Muscle layer of colon (tissue), 2 donors: ENCODE results near the gene STXBP5.

ENCODE experiments used
- H3K27ac ChIP-seq: one replicate; pipeline ENCODE4 v1.7.0; 2013; ENCODE audit warnings: low read depth, mild to moderate bottlenecking, low read length, moderate library complexity
- H3K27me3 ChIP-seq, 2 donors: one replicate each; pipeline ENCODE4 v1.7.0; 2013; ENCODE audit warnings: low read length in 2 of 2, mild to moderate bottlenecking in 2 of 2; ENCODE audit not compliant: insufficient read depth in 2 of 2, control insufficient read depth in 1 of 2
- H3K36me3 ChIP-seq: one replicate; pipeline ENCODE4 v1.7.0; 2013; ENCODE audit warnings: mild to moderate bottlenecking, low read length; ENCODE audit not compliant: insufficient read depth
- H3K4me1 ChIP-seq: one replicate; pipeline ENCODE4 v1.7.0; 2013; ENCODE audit warnings: mild to moderate bottlenecking, low read length; ENCODE audit not compliant: insufficient read depth
- H3K4me3 ChIP-seq, 2 donors: one replicate each; pipeline ENCODE4 v1.7.0; 2013; ENCODE audit warnings: low read length in 2 of 2, low read depth in 1 of 2, mild to moderate bottlenecking in 1 of 2, moderate library complexity in 1 of 2
- H3K9ac ChIP-seq: one replicate; pipeline ENCODE4 v1.7.0; 2013; ENCODE audit warnings: low read length
- H3K9me3 ChIP-seq: one replicate; pipeline ENCODE4 v1.7.0; 2013; ENCODE audit warnings: mild to moderate bottlenecking, low read length
- donor health status: abdominal sarcoma.
- donor health status: Adenocarcinoma of cecum.

The STXBP5 gene

DNA sequence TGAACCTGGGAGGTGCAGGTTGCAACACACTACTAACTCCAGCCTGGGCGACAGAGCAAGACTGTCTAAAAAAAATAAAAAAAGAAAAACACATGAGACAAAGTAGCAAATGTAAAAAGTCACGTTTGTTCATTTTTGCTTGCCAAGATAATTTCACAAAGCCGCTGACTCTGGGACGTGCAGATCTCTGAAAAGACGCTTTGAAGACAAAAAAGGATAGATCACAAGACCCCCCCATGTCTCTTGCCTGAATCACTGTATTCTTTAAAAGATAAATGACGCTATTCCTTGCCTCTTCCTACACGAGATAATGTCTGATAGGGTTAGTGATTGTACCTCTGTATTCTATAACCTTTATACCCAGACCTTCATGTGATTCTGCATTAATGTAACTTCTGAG, 23.3 kb upstream of the STXBP5 start:
- H3K4me3 ChIP-seq, result no peak overlapping the region
- no peaks in the 10 kb centered on the region for H3K36me3 ChIP-seq
- H3K9me3 ChIP-seq, result no peaks in the 10 kb centered on the region
- no peak overlapping the region for H3K9ac ChIP-seq
- H3K27ac ChIP-seq, result no peak overlapping the region
- H3K4me1 ChIP-seq, result no peaks in the 10 kb centered on the region
- H3K27me3 ChIP-seq, result no peaks in the 10 kb centered on the region

DNA sequence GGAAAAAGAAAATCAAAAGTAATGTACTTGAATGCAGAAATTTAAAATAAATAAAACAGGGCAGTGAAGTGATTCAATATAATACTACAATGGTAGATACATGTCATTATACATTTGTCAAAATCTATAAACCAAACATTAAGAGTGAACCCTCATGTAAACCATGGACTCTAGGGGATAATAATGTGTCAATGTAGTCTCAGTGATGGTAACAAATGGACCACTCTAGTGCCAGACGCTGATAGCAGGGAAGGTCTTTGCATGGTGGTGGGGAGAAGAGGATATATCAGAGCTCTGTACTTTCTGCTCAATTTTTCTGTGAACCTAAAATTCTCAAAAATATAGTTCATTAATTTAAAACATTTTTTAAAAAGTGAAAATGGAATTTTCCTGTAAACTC, 19.8 kb upstream of the STXBP5 start:
- Histone ChIP-seq H3K9ac (no peak overlapping the region), H3K4me1 (no peaks in the 10 kb centered on the region), H3K36me3 (no peaks in the 10 kb centered on the region), H3K27me3 (no peaks in the 10 kb centered on the region), H3K9me3 (no peaks in the 10 kb centered on the region), H3K4me3 (no peak overlapping the region), H3K27ac (no peak overlapping the region)

DNA sequence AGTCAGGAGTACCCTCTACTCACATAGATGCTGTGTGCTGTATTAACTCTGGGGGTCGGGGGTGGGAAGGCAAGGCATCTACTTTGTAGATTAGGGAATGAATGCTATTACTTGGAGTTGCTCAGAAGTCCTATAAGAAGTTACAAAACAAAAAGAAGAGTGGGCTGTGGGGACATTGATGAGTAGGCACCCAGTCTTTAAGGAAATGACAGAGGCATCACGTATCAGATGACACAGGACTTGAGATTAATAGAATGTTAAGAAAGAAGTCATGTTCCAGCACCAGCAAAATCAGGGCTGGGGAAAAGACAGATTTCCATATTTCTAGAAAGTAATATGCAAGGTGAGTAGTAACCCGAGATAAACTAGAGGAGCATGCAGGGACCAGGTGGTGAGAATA, 19.0 kb upstream of the STXBP5 start:
- Histone ChIP-seq H3K27ac (no peak overlapping the region), H3K4me3 (no peak overlapping the region), H3K4me1 (no peaks in the 10 kb centered on the region), H3K27me3 (no peaks in the 10 kb centered on the region), H3K9ac (no peak overlapping the region), H3K36me3 (no peaks in the 10 kb centered on the region), H3K9me3 (no peaks in the 10 kb centered on the region)

DNA sequence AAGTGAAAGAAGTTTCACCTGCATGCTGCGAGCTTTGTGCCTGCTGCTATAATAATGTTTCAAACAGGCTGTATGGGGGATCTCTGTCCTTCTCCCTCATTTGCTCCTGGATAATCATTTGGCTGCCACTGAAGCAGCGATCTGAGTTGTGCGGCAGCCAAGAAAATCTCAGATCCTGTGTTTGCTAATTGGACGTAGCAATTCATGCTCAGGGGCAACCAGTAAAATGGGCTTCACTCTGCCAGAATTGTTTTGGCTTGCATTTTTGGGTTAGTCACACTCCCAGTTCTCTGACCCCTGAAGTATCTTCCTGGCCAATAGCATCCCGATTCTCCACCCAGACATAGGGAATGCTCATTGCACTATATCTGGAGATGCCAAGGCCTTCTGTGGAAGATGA, 13.7 kb upstream of the STXBP5 start:
- Histone ChIP-seq H3K27ac (no peak overlapping the region), H3K9me3 (no peaks in the 10 kb centered on the region), H3K4me1 (no peaks in the 10 kb centered on the region), H3K4me3 (no peak overlapping the region), H3K9ac (no peak overlapping the region), H3K27me3 (no peaks in the 10 kb centered on the region), H3K36me3 (no peaks in the 10 kb centered on the region)

DNA sequence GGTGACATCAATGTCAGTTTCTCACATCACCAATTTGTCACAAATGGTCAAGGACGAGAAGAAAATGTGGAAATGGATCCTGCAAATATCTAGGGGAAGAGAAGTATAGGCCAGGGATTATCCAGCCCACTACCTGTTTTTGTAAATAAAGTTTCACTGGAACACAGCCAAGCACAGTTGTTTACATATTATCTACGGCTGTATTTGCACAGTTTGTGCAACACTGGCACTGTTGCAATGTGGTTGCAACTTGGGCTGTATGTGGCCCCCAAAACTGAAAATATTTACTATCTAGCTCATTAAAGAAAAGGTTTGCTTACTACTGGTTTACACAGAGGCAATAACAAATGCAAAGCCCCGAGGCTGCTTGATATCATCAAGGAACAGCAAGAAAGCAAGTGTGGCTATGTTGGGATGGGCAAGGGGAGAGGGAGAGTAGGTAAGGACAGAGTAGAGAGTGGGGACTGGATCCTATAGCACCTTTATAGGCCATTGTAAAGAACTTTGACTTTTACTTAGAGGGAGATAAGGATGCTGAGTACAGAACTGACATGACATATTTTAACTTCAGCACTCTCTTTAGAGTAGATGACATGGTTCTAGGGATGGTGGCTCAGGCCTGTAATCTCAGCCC, 11.8 kb upstream of the STXBP5 start:
- Histone ChIP-seq H3K36me3 (no peaks in the 10 kb centered on the region), H3K4me1 (no peaks in the 10 kb centered on the region), H3K27me3 (no peaks in the 10 kb centered on the region), H3K9ac (no peak overlapping the region), H3K4me3 (no peak overlapping the region), H3K9me3 (no peaks in the 10 kb centered on the region), H3K27ac (no peak overlapping the region)

DNA sequence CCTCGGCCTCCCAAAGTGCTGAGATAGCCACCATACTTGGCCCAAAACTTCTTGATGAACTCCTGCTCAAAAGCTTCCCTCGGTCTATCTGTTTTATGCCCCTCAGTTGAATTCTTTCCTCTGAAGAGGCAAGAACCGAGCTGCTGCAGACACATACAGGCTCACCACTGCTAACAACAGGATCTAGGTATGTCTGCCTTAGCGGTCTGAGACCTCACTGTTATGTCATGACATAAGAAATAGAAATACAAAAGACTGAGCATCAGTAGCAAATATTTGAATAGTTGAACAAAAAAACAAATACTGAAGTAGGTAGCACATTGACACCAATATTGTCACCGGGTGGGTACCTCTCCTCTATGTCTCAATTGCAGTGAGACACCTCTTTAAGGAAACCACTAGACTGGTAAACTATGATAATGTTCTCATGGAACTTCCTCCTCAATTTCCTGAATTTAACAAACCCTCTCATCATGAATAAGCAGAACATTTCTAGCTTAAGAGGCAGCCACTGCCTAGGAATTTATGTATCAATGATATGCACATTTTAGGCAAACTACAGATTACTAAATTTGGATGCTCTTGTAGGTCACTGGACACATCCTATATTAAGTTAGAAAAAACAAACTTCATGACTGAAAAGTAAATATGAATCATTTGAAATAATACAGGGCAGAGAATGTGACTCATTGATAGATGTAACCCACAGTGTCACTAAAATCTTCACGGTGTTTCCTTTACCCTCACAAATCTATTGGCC, 9.4 kb upstream of the STXBP5 start:
- no peaks in the 10 kb centered on the region for H3K4me1 ChIP-seq
- no peaks in the 10 kb centered on the region for H3K27me3 ChIP-seq
- H3K9ac ChIP-seq, result no peak overlapping the region
- H3K9me3 ChIP-seq, result no peaks in the 10 kb centered on the region
- H3K4me3 ChIP-seq, result no peak overlapping the region
- H3K36me3 ChIP-seq, result no peaks in the 10 kb centered on the region
- no peak overlapping the region for H3K27ac ChIP-seq

DNA sequence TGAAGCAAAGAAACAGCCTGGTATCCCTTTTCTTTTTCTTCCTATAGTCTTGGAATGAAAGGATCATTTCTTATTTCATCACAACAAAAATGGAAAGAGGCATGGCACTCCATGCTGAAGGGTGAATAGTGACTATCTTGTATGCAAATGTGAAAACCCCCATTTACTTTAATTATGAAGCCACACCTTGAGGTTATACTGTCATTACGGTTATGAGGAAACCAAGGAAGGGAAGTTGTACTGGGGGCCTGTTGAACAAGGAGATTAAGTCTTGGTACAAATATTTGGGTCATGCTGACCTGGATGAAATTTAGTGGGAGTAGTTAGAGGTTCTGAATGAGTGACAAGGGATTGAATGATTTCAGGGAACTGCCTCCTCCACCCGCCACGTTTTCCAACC, 8.7 kb upstream of the STXBP5 start:
- Histone ChIP-seq H3K9me3 (no peaks in the 10 kb centered on the region), H3K27me3 (no peaks in the 10 kb centered on the region), H3K36me3 (no peaks in the 10 kb centered on the region), H3K4me3 (no peak overlapping the region), H3K4me1 (no peaks in the 10 kb centered on the region), H3K27ac (no peak overlapping the region), H3K9ac (no peak overlapping the region)

DNA sequence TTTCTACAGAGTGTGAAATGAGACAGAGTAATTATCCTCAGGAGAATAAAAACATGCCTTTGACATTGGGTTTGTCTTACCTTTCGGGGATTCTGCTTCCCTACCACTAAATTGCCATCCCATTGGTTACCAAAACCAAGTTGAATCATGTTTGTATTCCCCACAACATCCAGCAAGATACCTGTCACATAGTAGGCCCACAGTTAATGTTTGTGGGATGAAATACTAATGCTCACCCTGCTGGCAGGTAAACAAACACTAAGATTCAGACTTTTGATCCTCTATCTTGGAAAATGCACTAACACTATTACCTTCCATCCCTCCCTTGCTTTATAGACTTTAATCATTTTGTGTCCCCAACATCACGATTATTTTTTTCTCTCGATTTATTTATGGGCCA, 8.2 kb upstream of the STXBP5 start:
- no peak overlapping the region for H3K4me3 ChIP-seq
- no peaks in the 10 kb centered on the region for H3K4me1 ChIP-seq
- no peaks in the 10 kb centered on the region for H3K36me3 ChIP-seq
- no peaks in the 10 kb centered on the region for H3K27me3 ChIP-seq
- no peak overlapping the region for H3K27ac ChIP-seq
- no peaks in the 10 kb centered on the region for H3K9me3 ChIP-seq
- no peak overlapping the region for H3K9ac ChIP-seq

DNA sequence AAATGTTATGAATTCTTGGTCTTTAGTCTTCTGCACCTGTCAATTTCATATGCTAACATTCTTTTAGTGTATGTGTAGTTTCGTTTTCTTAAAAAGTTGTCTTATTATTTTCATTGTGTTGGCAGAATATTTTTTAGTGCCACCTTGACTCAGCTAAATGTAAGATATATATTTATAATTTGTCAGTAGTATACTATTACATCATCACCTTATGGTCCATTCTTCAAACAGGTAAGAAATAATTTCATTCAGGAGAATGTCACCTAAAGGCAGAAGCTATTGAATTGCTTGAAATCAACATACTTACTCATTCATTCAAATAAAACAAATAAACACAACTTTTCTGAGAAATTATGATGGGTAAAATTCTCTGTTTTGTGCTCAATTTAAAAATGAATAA, 3.5 kb upstream of the STXBP5 start:
- no peak overlapping the region for H3K27ac ChIP-seq
- H3K9ac ChIP-seq, result no peak overlapping the region
- no peak overlapping the region for H3K4me3 ChIP-seq
- H3K9me3 ChIP-seq, result no peaks in the 10 kb centered on the region
- H3K4me1 ChIP-seq, result peaks cover 6% of the 10 kb centered on the region
- no peaks in the 10 kb centered on the region for H3K36me3 ChIP-seq
- no peaks in the 10 kb centered on the region for H3K27me3 ChIP-seq

DNA sequence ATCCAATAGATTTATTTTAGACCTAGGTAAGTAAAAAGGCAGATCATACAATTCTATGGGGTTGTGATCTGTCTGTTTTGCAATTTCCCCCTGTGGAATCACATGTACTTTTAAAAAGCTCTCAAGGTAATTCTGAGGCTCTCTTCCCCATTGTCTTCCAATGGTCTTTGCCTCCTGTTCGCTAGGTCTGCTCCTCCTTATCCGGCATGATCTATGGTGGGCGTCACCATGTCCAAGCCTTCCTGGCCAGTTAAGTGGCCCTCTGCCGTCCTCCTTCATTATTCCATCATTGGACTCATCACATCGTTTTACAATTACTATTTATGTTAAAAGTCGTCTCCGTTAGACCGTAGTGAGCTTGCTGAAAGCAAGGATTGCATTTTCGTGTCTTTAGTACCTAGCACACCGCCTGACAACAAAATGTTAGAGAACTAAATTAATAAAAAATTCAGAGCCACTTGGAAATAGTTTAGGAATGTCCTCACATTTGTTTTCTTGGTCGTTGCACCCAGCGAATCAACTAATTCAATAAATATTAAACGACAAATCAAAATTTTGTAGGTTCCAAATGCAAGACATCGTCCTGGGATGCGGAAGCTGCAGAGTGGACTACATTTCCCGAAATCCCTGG, 2.2 kb upstream of the STXBP5 start:
- Histone ChIP-seq H3K9me3 (no peaks in the 10 kb centered on the region), H3K27me3 (no peaks in the 10 kb centered on the region), H3K4me1 (peaks cover 14% of the 10 kb centered on the region), H3K36me3 (no peaks in the 10 kb centered on the region), H3K4me3 (peak overlapping the region; percentile 87 to 93), H3K9ac (peak overlapping the region; percentile 88), H3K27ac (peak overlapping the region; percentile 84)

DNA sequence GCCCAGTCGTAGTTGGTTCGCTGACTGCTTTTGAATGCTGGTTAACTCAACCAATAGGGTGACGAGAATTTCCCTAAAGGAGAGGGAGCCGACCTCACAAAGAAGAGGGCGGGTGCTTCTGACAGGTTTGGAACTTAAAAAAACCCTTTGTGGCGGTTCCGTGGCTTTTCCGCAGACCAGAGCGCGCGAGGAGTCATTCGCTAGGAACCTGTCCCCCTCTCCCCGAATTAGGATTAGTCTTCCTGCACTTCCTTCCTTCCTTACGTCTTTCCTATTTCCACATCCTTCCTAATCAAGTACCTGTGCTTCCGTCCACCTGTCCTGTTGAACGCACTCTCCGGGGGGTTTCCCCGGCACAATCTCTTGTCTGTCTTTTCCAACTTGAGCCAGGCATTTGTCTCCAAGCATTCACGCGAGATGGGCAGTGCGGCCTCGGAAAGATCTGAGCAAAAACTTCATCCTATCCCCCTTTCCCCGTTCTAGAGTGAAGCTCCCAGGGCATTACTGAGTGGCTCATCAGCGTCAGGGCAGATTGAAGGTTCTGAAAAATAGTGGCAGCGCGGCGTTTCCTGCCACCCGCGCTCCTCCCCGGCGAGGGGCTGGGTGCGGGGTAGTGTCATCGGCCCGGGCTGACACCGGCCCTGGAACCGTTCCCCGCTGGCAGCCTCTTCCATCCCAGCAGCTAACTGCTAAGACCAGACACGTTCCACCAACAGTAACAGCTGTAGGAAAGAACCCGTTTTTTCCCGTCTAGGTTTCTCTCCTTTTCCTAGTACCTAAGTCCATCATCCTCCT, 1.5 kb upstream of the STXBP5 start:
- Histone ChIP-seq H3K9ac (peak overlapping the region; percentile 88), H3K27ac (peak overlapping the region; percentile 84), H3K36me3 (no peaks in the 10 kb centered on the region), H3K4me1 (peaks cover 14% of the 10 kb centered on the region), H3K9me3 (no peaks in the 10 kb centered on the region), H3K27me3 (no peaks in the 10 kb centered on the region), H3K4me3 (peak overlapping the region; percentile 87 to 93)
